GM08714 (cell line): Measurements from ENCODE around the gene AASDH.
A peak's percentile ranks its signal among the peaks of the same experiment; 100 is the strongest.

Source experiments
- H3K4me3 ChIP-seq: fragments of 200-500 bp; sonication (Bioruptor generic); 2 replicates; pipeline ENCODE4 v1.5.1; 2014; ENCODE audit warnings: mild to moderate bottlenecking, low read length, inconsistent platforms
- ZNF274 ChIP-seq: IDR thresholded peaks from 2 replicates; pipeline ENCODE4 v1.6.1; 2012; ENCODE audit warnings: mild to moderate bottlenecking, low read depth, low read length

AASDH gene

GRCh38 chr4:56416349-56416748 lies 29.1 kb upstream of the AASDH start:
- TF ChIP-seq ZNF274: no peak
- no peak overlapping the region for H3K4me3 ChIP-seq

GRCh38 chr4:56414135-56414670 lies 26.9 kb upstream of the AASDH start:
- TF ChIP-seq ZNF274: no peak
- no peak overlapping the region for H3K4me3 ChIP-seq

- TF ChIP-seq ZNF274: no peak
- no peak overlapping the region for H3K4me3 ChIP-seq
Measured at GRCh38 chr4:56410247-56411062, 23.2 kb upstream of the AASDH start.

GRCh38 chr4:56409511-56410090 lies 22.3 kb upstream of the AASDH start:
- no peak for TF ChIP-seq ZNF274
- H3K4me3 ChIP-seq: no peak overlapping the region

- TF ChIP-seq ZNF274: no peak
- no peak overlapping the region for H3K4me3 ChIP-seq
Measured at GRCh38 chr4:56408978-56409377, 21.7 kb upstream of the AASDH start.

- H3K4me3 ChIP-seq: no peak overlapping the region
- no peak for TF ChIP-seq ZNF274
Measured at GRCh38 chr4:56406151-56406550, 18.9 kb upstream of the AASDH start.

GRCh38 chr4:56405016-56405415 lies 17.7 kb upstream of the AASDH start:
- no peak for TF ChIP-seq ZNF274
- no peak overlapping the region for H3K4me3 ChIP-seq

- TF ChIP-seq ZNF274: no peak
- H3K4me3 ChIP-seq: no peak overlapping the region
Measured at GRCh38 chr4:56400560-56400959, 13.3 kb upstream of the AASDH start.

- no peak for TF ChIP-seq ZNF274
- H3K4me3 ChIP-seq: no peak overlapping the region
Measured at GRCh38 chr4:56391270-56391669, 4.0 kb upstream of the AASDH start.

GRCh38 chr4:56389558-56389957 lies 2.3 kb upstream of the AASDH start:
- H3K4me3 ChIP-seq: no peak overlapping the region
- TF ChIP-seq ZNF274: no peak

- H3K4me3 ChIP-seq: peak overlapping the region; percentile 91
Measured at GRCh38 chr4:56388306-56388705, 1.0 kb upstream of the AASDH start.

GRCh38 chr4:56386091-56386490 lies 1.2 kb downstream of the AASDH start:
- H3K4me3 ChIP-seq: peak overlapping the region; percentile 91; the same call in 1 of the 2 replicates
- no peak for TF ChIP-seq ZNF274

More at GRCh38 chr4:56388306-56388705, 1.0 kb upstream of the AASDH start:
- no peak for TF ChIP-seq ZNF274

- H3K4me3 ChIP-seq: no peak overlapping the region
- no peak for TF ChIP-seq ZNF274
Measured at GRCh38 chr4:56375458-56375857, 11.8 kb downstream of the AASDH start.

GRCh38 chr4:56374956-56375355 lies 12.3 kb downstream of the AASDH start:
- H3K4me3 ChIP-seq: no peak overlapping the region
- no peak for TF ChIP-seq ZNF274

GRCh38 chr4:56372774-56373173 lies 14.5 kb downstream of the AASDH start:
- H3K4me3 ChIP-seq: no peak overlapping the region
- TF ChIP-seq ZNF274: no peak
